GM10266 (cell line): ENCODE measurements around the gene BLZF1.

Experiments
- DNase-seq: peaks from one replicate; pipeline ENCODE4 v3.0.0; 2012; ENCODE audit errors: extremely low spot score
- CTCF ChIP-seq: IDR thresholded peaks from 2 replicates; pipeline ENCODE4 v1.5.1; 2012; ENCODE audit warnings: mild to moderate bottlenecking, low read depth; ENCODE audit not compliant: control insufficient read depth, insufficient read depth; ENCODE audit errors: missing control alignments

The BLZF1 gene

GRCh38 chr1:169345511-169345910, 22.5 kb upstream of the BLZF1 start:
- TF ChIP-seq CTCF: no peak
- no peak for DNase-seq

- TF ChIP-seq CTCF: no peak
- DNase-seq: no peak
Observed at GRCh38 chr1:169346036-169346589, 21.9 kb upstream of the BLZF1 start.

- no peak for DNase-seq
- no peak for TF ChIP-seq CTCF
Observed at GRCh38 chr1:169347688-169348382, 20.2 kb upstream of the BLZF1 start.

- peak; percentile 38 for DNase-seq
- peak; percentile 70 for TF ChIP-seq CTCF
Observed at GRCh38 chr1:169348383-169349036, 19.5 kb upstream of the BLZF1 start.

GRCh38 chr1:169360415-169360814, 7.6 kb upstream of the BLZF1 start:
- no peak for DNase-seq
- no peak for TF ChIP-seq CTCF

GRCh38 chr1:169361281-169361680, 6.7 kb upstream of the BLZF1 start:
- TF ChIP-seq CTCF: no peak

GRCh38 chr1:169363046-169363730, 4.8 kb upstream of the BLZF1 start:
- TF ChIP-seq CTCF: no peak
- peak; percentile 25 for DNase-seq

More at GRCh38 chr1:169361281-169361680, 6.7 kb upstream of the BLZF1 start:
- DNase-seq: no peak
